A549 (cell line): ENCODE data around the gene MARCHF10.

ENCODE experiments used
- RAD21 ChIP-seq, 2 experiments: fragments of >200 bp in 1 of 2; sonication (Bioruptor Twin) in 1 of 2; formaldehyde crosslinking in 1 of 2; IDR thresholded peaks in 1 of 2; conservative IDR thresholded peaks in 1 of 2; 2 replicates in 1 of 2; 3 replicates in 1 of 2; pipeline ENCODE4 v1.6.1; 2012 to 2018; ENCODE audit warnings: inconsistent platforms in 1 of 2
- RARB ChIP-seq: fragments of 250-450 bp; sonication (Bioruptor Pico); IDR thresholded peaks from 2 replicates; pipeline ENCODE4 v1.8.0; 2021; ENCODE audit warnings: mild to moderate bottlenecking, moderate library complexity
- ZFP36 ChIP-seq: fragments of 450-650 bp; IDR thresholded peaks from 2 replicates; pipeline ENCODE4 v1.6.1; 2014; ENCODE audit warnings: borderline replicate concordance; ENCODE audit not compliant: partially characterized antibody

DNA sequence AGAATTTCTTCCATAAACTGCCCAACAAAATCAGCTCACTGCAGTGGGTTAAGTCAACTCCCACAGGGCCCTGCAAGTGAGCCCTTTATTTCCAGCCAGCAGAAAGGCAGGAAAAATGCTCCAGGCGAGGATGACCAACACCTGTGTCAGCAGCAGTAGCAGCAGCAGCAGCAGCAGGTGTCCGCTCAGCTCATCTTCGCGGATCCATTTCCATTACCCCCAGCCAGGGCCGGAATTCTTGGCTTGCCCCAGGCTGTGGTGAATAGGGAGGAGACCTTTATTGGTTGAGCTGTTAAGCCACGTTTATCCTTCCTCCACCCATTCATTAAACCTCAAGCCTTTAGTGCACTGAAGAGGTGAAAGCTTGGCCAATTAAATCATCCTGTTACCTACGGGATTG lies 46.2 kb downstream of the MARCHF10 start:
- TF ChIP-seq RAD21 (conservative IDR thresholded peaks at IDR 0.05 in 1 of 2, IDR thresholded peaks at IDR 0.05 in 1 of 2) (no peak), ZFP36 (no peak), RARB (CRISPR knock-in tag) (no peak)
